Measurements from ENCODE around the gene SETD1B.

SETD1B gene

GRCh38 chr12:121816925-121817647 lies 13.3 kb downstream of the SETD1B start:
- Histone ChIP-seq H3K36me3 (replicated peaks; ENCODE audit: low read depth, low read length) (peaks cover 69% of the 10 kb centered on the region), H3K4me1 (ENCODE audit: low read length) (peaks cover 7% of the 10 kb centered on the region), H3K9me3 (ENCODE audit: insufficient read depth, low read length) (no peaks in the 10 kb centered on the region), H3K79me2 (ENCODE audit: low read length) (peaks cover 42% of the 10 kb centered on the region), H2AFZ (ENCODE audit: low read depth, low read length) (no peak overlapping the region), H3K4me2 (ENCODE audit: low read length) (no peak overlapping the region), H3K27ac (ENCODE audit: low read length) (no peak overlapping the region), H3K4me3 (ENCODE audit: low read length) (no peak overlapping the region), H4K20me1 (ENCODE audit: insufficient read depth, low read length) (peaks cover 19% of the 10 kb centered on the region), H3K27me3 (ENCODE audit: low read depth, low read length) (no peaks in the 10 kb centered on the region), H3K9ac (ENCODE audit: low read length) (no peak overlapping the region)
- TF ChIP-seq CTCF (IDR thresholded peaks at IDR 0.05; ENCODE audit: low read depth, low read length) (no peak), EZH2phosphoT487 (IDR thresholded peaks at IDR 0.05; ENCODE audit: low read depth) (no peak)

- Histone ChIP-seq H3K4me3 (ENCODE audit: low read length) (no peak overlapping the region), H3K79me2 (ENCODE audit: low read length) (peaks cover 36% of the 10 kb centered on the region), H2AFZ (ENCODE audit: low read depth, low read length) (no peak overlapping the region), H3K27ac (ENCODE audit: low read length) (no peak overlapping the region), H3K4me1 (ENCODE audit: low read length) (peaks cover 1% of the 10 kb centered on the region), H3K27me3 (ENCODE audit: low read depth, low read length) (no peaks in the 10 kb centered on the region), H4K20me1 (ENCODE audit: insufficient read depth, low read length) (peaks cover 13% of the 10 kb centered on the region), H3K9me3 (ENCODE audit: insufficient read depth, low read length) (no peaks in the 10 kb centered on the region), H3K9ac (ENCODE audit: low read length) (no peak overlapping the region), H3K36me3 (replicated peaks; ENCODE audit: low read depth, low read length) (peaks cover 68% of the 10 kb centered on the region), H3K4me2 (ENCODE audit: low read length) (no peak overlapping the region)
- TF ChIP-seq EZH2phosphoT487 (IDR thresholded peaks at IDR 0.05; ENCODE audit: low read depth): no peak
- TF ChIP-seq CTCF (IDR thresholded peaks at IDR 0.05; ENCODE audit: low read depth, low read length): no peak
Measured at GRCh38 chr12:121817648-121818043, 13.8 kb downstream of the SETD1B start.

GRCh38 chr12:121819212-121819949 lies 15.6 kb downstream of the SETD1B start:
- Histone ChIP-seq H3K79me2 (ENCODE audit: low read length) (peaks cover 21% of the 10 kb centered on the region), H3K9ac (ENCODE audit: low read length) (no peak overlapping the region), H3K36me3 (replicated peaks; ENCODE audit: low read depth, low read length) (peaks cover 65% of the 10 kb centered on the region), H3K4me2 (ENCODE audit: low read length) (no peak overlapping the region), H3K27ac (ENCODE audit: low read length) (no peak overlapping the region), H3K9me3 (ENCODE audit: insufficient read depth, low read length) (no peaks in the 10 kb centered on the region), H4K20me1 (ENCODE audit: insufficient read depth, low read length) (no peaks in the 10 kb centered on the region; the same call in none of the 2 replicates), H3K4me3 (ENCODE audit: low read length) (no peak overlapping the region), H3K27me3 (ENCODE audit: low read depth, low read length) (no peaks in the 10 kb centered on the region), H3K4me1 (ENCODE audit: low read length) (no peaks in the 10 kb centered on the region), H2AFZ (ENCODE audit: low read depth, low read length) (no peak overlapping the region)
- TF ChIP-seq CTCF (IDR thresholded peaks at IDR 0.05; ENCODE audit: low read depth, low read length) (no peak), EZH2phosphoT487 (IDR thresholded peaks at IDR 0.05; ENCODE audit: low read depth) (no peak)

GRCh38 chr12:121820056-121820455 lies 16.2 kb downstream of the SETD1B start:
- peaks cover 16% of the 10 kb centered on the region; the same call in 1 of the 2 replicates for H3K79me2 ChIP-seq (ENCODE audit: low read length)
- H3K27ac ChIP-seq (ENCODE audit: low read length): no peak overlapping the region
- no peaks in the 10 kb centered on the region for H3K4me1 ChIP-seq (ENCODE audit: low read length)
- H3K27me3 ChIP-seq (ENCODE audit: low read depth, low read length): no peaks in the 10 kb centered on the region
- no peaks in the 10 kb centered on the region for H3K9me3 ChIP-seq (ENCODE audit: insufficient read depth, low read length)
- no peak overlapping the region for H2AFZ ChIP-seq (ENCODE audit: low read depth, low read length)
- no peaks in the 10 kb centered on the region; the same call in none of the 2 replicates for H4K20me1 ChIP-seq (ENCODE audit: insufficient read depth, low read length)
- no peak overlapping the region for H3K9ac ChIP-seq (ENCODE audit: low read length)
- no peak overlapping the region for H3K4me2 ChIP-seq (ENCODE audit: low read length)
- no peak overlapping the region for H3K4me3 ChIP-seq (ENCODE audit: low read length)
- peaks cover 60% of the 10 kb centered on the region for H3K36me3 ChIP-seq (replicated peaks; ENCODE audit: low read depth, low read length)
- TF ChIP-seq EZH2phosphoT487 (IDR thresholded peaks at IDR 0.05; ENCODE audit: low read depth) (no peak), CTCF (IDR thresholded peaks at IDR 0.05; ENCODE audit: low read depth, low read length) (no peak)

All from OCI-LY3 (cell line).